ENCODE data around the gene DOCK9.

GRCh38 chr13:98888222-98888889, 89.5 kb downstream of the DOCK9 start:
- TF ChIP-seq CTCF (IDR thresholded peaks at IDR 0.05; ENCODE audit: poor library complexity), result no peak
- TF ChIP-seq EZH2 (IDR thresholded peaks at IDR 0.05; ENCODE audit: borderline replicate concordance), result no peak
- TF ChIP-seq EZH2phosphoT487 (IDR thresholded peaks at IDR 0.05; ENCODE audit: low read depth, severe bottlenecking, unreplicated experiment), result no peak

All from hepatocyte (in vitro differentiated cells).